Measurements from ENCODE around the gene CDC5L. TPM values are rescaled to one million over a fixed set of nuclear protein-coding genes. Genes with fewer than 3 reads are reported as not detected.

Gene CDC5L
- total RNA-seq, 4 donors from 2014 or later, result 12.3 to 19.2 (median 13.9) TPM

DNA sequence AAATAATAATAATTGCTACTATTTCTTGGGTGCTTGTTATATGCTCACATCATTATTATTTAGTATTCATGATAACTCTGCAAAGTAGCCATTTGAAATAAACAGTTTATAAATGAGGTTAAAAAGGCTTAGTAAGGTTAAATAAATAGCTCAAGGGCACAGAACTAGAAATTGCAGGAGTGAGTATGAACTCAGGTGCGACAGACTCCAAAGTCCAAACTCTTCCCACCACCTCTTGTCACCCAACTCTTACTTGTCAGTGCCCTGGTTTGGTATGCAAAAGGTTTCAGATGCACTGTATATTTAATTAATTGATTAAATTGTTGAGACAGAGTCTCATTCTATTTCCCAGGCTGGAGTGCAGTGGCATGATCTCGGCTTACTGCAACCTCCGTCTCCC lies 20.7 kb upstream of the CDC5L start:
- intact Hi-C loops (cut with DNase I; ENCODE audit: low total_unique reads), result no loop called here

DNA sequence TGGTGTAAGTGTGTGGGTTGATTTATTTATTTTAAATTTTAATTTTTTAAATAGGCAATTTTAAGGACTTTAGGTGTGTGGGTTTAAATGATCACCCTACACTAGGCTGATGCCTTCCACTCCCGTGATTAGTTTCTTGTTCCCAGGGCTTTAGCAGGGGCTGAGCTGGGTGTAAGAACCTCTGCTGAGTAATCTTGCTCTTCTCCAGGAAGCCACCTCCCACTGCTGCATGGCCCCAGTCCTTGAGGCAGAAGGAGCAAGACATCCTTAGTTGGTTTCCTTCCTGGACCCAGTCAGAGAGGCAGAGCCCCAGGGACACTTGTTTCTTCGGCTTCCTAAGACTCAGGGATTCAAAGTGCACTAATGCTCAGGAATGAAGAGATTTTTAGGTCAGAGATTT lies 19.8 kb upstream of the CDC5L start:
- intact Hi-C loops (cut with DNase I; ENCODE audit: low total_unique reads), result no loop called here
- WGBS, 2 donors, result 28 to 33% methylated on average over 2 of the region's 2 CpGs
- no peak for TF ChIP-seq POLR2A (IDR thresholded peaks at IDR 0.05)
- TF ChIP-seq, protein P1, sequence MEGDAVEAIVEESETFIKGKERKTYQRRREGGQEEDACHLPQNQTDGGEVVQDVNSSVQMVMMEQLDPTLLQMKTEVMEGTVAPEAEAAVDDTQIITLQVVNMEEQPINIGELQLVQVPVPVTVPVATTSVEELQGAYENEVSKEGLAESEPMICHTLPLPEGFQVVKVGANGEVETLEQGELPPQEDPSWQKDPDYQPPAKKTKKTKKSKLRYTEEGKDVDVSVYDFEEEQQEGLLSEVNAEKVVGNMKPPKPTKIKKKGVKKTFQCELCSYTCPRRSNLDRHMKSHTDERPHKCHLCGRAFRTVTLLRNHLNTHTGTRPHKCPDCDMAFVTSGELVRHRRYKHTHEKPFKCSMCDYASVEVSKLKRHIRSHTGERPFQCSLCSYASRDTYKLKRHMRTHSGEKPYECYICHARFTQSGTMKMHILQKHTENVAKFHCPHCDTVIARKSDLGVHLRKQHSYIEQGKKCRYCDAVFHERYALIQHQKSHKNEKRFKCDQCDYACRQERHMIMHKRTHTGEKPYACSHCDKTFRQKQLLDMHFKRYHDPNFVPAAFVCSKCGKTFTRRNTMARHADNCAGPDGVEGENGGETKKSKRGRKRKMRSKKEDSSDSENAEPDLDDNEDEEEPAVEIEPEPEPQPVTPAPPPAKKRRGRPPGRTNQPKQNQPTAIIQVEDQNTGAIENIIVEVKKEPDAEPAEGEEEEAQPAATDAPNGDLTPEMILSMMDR (IDR thresholded peaks at IDR 0.05), result no peak
- DNase-seq (ENCODE audit: low spot score in 2 of 2), result no peak
- H3K4me3 ChIP-seq (ENCODE audit: low read depth, poor library complexity, severe bottlenecking), result no peak overlapping the region

More for the DNA sequence above, 20.7 kb upstream of the CDC5L start:
- no peak for DNase-seq (ENCODE audit: low spot score in 2 of 2)
- H3K4me3 ChIP-seq (ENCODE audit: low read depth, poor library complexity, severe bottlenecking), result no peak overlapping the region
- TF ChIP-seq POLR2A (IDR thresholded peaks at IDR 0.05), result no peak
- TF ChIP-seq, protein P1 (IDR thresholded peaks at IDR 0.05), result no peak
- 93 to 94% methylated on average over 3 of the region's 3 CpGs for WGBS, 2 donors

DNA sequence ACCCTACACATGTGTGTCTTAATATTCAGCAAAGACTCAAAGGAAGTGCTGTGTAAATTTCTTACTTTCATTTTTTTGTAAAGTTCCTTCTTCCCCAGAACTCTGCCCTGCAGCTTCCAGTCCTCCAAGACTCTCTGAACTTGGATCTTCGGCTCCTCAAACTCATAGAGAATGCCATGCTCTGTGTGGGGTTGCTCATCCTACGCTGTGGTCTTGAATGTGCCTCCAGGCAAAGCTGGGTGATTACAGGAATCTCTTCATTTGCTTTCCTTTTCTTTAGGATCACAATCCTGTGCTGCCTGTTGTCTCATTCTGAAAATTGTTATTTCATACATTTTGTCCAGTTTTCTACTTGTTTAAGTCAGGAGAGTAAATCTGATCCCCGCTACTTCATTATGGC lies 14.5 kb upstream of the CDC5L start:
- intact Hi-C loops (cut with DNase I; ENCODE audit: low total_unique reads), result no loop called here
- no peak for TF ChIP-seq POLR2A (IDR thresholded peaks at IDR 0.05)
- TF ChIP-seq, protein P1 (IDR thresholded peaks at IDR 0.05), result no peak
- no peak for DNase-seq (ENCODE audit: low spot score in 2 of 2)
- H3K4me3 ChIP-seq (ENCODE audit: low read depth, poor library complexity, severe bottlenecking), result no peak overlapping the region
- WGBS, 2 donors, result 58 to 80% methylated on average over 3 of the region's 3 CpGs

DNA sequence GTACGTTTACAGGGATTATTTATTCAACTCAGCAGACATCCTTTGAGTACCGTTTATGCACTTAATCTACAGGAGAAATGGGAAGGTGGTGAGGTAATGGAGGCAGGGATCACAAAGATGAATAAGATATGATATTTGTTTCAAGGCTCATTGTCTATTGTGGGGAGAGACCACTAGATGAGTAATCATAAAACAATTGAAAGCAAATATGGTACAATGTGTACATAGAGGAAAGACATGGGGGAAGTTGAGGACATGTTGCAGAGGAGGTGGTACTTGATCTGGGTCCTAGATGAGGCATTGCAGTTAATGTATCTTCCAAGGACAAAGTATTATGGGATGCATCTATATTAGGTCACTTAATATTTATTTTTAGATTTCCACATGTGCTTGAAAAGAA lies 13.7 kb upstream of the CDC5L start:
- no peak for DNase-seq (ENCODE audit: low spot score in 2 of 2)
- intact Hi-C loops (cut with DNase I; ENCODE audit: low total_unique reads), result no loop called here
- 66 to 81% methylated on average over 2 of the region's 2 CpGs for WGBS, 2 donors
- no peak for TF ChIP-seq POLR2A (IDR thresholded peaks at IDR 0.05)
- TF ChIP-seq, protein P1 (IDR thresholded peaks at IDR 0.05), result no peak
- no peak overlapping the region for H3K4me3 ChIP-seq (ENCODE audit: low read depth, poor library complexity, severe bottlenecking)

DNA sequence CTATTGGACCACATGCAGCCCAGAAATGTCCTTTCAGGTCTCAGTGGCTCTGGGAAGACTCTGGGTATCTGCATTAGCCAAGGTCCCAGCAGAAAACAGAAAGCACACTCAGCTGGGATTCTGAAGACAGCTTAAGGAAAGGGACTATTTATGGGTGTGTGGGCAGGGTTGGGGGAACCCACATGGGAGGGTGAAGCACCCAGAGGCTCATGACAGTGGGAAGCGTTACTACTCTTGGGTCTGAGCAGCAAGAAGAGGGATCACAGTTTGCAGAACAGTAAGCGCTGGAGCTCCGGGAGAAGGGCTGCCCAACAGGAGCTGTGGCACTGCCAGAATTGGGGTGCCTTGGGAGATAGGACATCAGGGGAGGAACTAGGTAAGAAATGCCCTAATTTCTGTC lies 12.4 kb upstream of the CDC5L start:
- WGBS, 2 donors, result 63 to 83% methylated on average over 3 of the region's 3 CpGs
- no peak overlapping the region for H3K4me3 ChIP-seq (ENCODE audit: low read depth, poor library complexity, severe bottlenecking)
- DNase-seq (ENCODE audit: low spot score in 2 of 2), result no peak
- no peak for TF ChIP-seq POLR2A (IDR thresholded peaks at IDR 0.05)
- TF ChIP-seq, protein P1 (IDR thresholded peaks at IDR 0.05), result no peak
- intact Hi-C loops (cut with DNase I; ENCODE audit: low total_unique reads), result no loop called here

DNA sequence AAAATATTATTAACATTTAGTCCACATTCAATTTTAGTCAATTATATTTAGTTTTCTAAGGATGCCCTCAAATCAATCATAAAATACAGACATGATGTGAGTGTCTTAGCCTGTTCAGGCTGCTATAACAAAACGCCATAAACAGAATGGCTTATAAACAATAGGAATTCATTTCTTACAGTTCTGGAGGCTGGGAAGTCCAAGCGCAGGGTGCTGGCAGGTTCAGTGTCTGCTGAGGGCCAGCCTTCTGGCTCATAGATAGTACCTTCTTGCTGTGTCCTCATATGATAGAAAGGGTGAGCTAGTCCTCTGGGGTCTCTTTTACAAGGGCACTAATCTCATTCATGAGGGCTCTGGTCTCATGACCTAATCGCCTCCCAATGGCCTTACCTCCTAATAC lies 10.0 kb upstream of the CDC5L start:
- intact Hi-C loops (cut with DNase I; ENCODE audit: low total_unique reads), result no loop called here
- WGBS, 2 donors, result 93 to 94% methylated on average over 3 of the region's 3 CpGs
- no peak for DNase-seq (ENCODE audit: low spot score in 2 of 2)
- no peak overlapping the region for H3K4me3 ChIP-seq (ENCODE audit: low read depth, poor library complexity, severe bottlenecking)
- TF ChIP-seq POLR2A (IDR thresholded peaks at IDR 0.05), result no peak
- TF ChIP-seq, protein P1 (IDR thresholded peaks at IDR 0.05), result no peak

Data from lower leg skin (tissue), 4 donors.